Activated naive CD4-positive, alpha-beta T cell treated with Interleukin-2 at 50 U/mL for 16 hours (primary cell): ENCODE measurements around the gene MAPK8.

Experiments
- DNase-seq: peaks from one replicate; pipeline ENCODE4 v3.0.0-alpha.2; 2020

The MAPK8 gene

DNA sequence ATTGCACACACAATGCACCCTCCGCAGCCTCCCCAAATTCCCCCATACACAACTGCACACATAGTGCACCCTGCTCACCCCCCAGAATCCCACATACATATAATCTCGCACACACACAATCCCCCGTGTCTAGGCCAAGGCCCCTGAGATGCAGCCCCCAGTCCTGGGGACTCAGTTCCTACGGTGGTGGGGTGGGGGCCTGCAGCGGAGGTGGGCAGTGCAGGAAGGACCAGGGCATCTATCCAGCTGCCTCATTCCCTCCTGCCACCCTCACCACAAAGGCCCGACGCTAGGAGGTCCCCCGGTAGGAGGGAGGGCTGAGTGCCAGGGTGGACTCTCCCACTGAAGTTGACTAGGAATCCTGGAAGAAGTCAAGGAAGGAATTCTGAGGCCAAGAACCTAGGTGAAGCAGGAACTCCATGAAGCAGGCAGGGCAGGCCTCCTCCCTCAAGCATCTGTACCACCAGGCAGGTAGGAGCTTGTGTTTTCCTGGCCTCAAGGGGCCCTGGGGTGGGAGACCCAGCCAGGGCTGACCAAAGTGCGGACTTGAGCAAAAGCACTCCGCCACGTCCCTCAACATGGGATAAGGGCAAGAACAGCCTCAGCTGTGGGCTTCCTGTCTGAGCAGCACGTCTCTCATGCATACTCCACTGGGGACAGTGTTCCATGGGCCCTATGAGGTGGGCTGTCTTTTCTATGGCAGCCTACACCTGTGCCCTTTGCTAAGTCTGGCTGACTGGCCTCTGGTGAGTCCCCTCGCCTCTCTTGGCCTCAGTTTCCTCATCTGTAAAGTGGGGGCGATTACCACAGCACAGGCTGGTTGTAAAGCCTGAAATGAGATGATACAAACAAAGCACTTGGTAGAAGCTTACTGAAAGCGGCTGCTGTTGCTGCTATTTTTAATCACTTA is 145.7 kb downstream of the MAPK8 start:
- DNase-seq = no peak

DNA sequence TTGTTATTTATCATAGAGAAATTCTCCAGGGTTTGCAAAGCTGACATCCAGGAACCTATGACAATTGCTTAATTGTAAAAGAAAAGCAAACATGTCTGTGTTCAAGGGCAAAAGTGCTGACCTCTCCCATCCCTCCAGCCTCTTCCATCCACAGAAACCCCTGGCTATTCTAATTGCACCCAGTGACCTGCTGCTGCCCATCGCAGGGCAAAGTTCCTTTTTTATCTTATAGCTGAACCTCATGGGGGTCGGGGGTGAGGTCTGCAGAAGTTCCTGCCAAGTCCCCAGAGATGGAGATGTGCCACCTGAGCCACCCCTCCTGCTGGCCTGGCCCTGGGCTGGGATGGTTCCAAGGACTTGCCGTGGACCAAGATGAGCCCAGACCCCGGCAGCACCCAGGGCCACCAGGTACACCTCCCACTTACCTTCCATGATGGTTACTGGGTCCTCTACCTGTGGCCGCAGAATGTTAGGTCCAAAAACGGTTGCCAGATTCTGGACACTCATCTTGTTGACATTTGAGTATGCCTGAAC is 146.5 kb downstream of the MAPK8 start:
- no peak for DNase-seq

DNA sequence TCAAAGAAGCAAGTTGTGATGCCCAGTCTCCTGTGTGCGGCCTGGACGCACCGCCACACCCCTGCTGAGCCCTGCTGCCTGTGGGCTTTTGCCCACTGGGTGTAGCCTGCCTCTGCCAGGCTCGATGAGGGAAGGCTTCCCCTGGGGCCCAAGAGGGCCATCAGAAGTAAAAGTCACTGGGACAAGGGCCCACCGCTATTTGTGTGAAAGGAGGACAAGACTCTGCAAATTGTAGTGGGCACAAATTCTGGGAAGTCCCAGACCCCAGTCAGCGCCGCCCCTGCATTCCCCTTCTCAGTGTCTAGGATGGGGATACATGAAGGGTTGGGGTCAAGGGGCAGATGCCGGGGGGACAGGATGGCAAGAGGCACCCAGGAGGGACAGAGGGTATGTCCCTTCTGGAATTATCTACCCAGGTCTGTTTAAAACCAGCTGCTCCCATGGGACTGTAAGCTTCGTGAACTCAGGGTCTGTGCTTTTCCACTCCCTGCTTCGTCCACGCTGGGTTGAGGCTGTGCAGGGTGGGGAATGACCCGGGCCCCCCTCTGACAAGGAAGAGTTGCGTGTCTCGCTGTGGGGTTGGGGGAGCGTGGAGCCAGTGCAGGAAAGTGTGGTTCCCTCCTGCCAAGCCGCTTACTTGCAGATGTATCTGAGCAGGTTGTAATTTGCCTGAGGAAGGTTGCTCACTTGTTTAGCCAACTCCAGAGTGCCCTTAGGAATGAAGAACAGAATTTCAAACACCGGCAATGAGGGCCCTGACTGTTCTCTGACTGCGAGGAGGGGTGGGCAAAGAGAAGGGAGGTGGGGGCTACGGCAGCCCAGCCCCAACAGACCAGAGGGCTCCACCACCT is 147.2 kb downstream of the MAPK8 start:
- DNase-seq = no peak

DNA sequence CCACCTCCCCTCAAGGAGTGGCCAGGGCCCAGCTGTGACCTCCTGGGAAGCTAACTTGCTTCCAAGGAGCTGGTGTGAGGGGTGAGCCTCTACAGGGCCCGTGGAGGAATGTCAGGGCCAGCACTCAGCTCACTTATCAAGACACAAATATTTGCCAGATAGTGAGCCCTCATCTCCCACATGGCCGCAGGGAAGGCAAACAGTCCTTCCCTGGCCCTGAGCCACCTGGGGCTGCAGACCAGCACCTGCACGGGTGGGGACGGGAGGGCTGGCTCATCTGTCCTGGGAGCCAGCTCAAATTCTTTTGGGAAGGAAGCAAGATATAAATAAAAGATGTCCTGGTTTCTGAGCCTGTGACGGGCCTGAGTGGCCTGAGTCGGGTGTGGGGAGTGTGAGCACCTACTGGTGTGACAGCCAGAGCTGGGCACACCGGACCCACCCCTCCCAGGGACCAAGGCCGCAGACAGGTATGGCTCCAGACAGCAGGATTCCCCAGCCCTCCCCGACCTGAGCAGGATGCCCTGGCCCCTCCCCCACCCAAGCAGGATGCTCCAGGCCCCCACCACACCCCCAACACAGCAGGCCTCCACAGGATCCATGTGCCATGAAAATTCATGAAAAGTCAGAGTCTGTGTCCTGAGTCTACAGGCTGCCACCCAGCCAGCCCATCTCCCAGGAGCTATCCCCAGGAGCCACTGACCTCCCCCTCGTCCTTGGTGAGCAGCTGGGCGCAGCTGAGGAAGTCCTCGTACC is 148.0 kb downstream of the MAPK8 start:
- no peak for DNase-seq

DNA sequence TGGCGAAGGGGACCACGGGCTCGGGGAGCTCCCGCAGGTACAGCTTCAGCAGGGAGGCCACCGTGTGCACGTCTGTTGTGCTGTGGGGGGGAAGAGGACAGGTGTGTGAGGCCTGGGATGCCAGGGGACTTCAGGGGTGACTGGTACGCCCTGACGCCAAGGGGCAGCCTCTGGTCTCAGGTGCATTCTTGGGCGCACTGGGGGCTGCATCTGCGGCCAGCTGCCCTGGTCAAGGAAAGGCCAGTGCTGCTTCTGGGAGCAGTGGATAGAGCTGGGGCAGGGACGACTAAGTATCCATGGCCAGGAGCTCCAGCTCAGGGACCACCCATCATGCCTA is 148.5 kb downstream of the MAPK8 start:
- no peak for DNase-seq

DNA sequence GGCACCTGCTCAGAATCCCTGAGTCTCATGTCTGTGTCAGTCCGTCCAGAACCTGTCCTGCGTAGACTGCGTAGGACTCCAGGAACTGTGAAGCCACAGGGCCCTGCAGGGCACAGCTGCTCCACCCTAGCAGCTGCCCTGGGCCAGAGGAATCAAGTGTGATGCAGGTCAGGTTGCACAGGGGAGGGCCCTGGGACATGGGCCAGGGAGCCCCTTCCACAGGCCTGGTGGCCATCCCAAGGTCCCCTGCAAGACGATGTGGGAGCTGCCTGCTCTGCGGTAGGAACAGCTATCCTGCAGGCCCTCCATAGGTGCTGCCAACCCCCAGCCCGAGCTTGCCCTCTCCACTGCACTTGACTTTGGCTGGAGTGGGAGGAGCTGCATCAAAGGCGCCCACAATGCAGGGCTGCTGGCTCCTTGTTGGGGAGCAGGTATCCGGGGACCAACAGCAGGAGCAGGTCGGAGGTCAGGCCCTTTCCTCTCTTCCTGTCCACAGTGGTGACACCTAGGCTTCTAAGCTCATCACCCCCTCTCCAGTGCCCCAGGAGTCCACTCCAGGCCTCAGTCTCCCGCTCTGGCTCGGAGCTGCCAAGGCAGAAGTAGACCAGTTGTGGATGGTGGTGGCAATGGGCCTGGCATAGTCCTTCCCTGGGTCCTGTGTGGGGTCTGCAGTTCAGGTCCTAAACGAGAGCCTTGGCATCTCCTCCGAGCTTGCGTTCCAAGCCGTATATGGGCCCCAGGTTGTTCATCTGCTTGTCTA is 149.1 kb downstream of the MAPK8 start:
- no peak for DNase-seq

DNA sequence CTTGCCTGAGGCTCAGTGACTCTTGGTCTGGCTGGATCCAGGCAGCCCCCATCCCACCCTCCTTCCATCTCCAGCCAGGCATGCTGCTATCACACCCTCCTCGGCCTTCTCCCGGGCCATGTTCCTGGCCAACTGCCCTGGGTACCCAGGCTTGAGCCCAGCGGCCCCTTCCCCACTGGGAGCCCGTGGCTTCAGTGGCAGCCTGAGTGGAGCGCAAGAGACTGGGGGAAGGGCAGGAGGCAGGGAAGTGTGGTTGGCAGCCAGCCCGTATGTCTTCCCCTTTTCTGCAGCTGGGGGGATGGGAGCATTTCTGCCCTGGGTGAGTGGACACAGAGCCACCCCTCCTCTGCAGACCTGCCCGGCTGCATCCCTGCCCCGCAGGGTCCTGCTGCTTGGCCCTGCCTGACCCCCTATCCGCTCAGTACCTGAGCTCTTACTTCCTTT is 149.9 kb downstream of the MAPK8 start:
- no peak for DNase-seq

DNA sequence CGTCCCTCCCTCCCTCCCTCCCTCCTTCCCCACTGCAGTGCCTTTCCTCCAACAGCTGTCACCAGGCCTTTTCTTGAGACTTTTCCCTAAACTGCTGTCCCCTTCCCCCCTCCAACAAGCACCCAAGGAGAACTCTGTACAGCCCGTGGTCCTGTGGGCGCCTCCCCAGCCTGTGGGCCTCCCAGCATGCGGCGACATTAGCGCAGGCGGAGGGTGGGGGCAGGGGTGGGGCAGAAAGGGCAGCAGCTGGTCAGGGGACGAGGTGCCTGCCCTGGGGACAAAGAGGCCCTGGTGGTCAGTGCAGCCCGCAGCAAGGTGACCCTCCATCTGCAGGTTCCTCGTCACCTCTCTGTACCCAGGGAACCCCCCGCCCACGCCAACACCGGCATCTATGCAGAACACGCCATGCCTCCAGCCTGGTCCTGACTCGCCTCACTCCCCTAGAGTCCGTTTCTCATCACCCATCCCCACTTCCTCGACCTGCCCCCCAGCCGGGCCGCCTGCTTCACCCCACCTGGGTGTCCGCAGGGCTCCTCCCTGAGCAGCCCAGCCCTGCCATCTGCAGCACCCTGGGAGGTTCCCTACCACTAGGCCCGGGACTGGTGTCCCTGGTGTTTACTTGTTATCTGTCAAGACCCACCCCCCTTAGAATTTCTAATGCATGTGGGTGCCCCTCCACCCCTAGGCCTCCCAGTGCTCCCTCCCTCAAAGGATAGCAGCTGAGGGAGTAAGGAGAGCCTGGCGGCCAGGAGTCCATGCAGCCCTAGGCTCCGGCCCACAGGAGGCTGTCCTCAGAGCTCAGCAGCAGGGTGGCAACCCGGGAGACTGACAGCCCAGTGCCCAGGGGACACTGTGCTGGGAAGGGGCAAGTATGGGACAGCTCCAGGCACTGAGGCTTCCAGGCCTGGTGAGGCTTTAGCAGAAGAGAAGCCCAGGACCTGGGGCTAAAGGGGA is 150.6 kb downstream of the MAPK8 start:
- no peak for DNase-seq

DNA sequence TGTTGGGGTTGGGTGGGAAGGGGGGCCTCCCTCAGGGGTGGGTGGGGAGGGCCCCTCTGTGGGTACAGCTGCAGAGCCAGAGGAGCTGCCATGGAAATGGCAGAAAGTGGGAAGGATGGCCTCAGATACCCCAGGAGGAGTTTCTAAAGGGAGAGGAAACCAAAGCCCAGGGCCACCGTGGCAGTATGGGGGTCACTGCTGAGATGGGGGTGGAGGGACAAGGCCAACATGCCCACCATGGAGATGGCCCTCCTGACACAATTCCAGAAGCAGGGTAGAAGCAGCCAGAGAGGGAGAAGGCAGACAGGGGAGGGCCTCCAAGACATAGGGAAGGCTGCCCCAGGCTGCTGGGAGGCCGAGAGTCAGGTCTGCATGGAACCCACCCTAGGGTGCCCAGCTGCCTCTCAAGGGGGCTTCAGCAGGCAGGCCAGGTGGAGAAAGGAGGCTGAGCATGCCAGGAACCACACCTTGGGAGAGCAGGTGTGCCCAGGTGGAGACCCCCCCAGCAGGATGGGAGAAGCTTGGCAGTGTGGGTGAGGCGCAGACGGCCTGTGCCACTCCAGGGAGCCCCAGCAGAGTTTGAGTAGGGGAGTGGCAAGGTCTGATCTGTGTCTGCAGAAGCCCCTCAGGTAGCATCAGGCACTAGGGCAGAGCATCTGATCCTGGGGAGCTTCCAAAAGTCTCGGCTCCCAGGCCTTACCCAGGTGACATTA is 151.6 kb downstream of the MAPK8 start:
- no peak for DNase-seq

DNA sequence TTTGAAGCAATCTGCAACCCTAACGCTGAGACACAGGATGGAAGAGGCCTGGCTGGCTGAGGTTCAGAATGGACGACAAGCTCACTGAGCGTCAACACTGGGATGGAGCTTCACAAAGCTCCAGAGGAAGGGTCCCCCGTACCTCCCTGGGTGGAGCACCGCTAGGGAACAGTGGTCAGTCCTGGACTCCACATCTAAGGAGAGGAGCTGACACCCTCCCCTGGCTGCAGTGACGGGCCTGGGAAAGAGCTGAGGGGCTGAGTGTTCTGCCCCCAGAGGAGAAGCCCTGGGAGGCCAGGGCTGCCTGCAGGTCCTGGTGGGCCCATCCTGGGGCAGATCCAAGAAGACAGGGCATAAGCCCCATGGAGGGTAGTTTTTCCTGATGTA is 152.2 kb downstream of the MAPK8 start:
- DNase-seq = no peak

DNA sequence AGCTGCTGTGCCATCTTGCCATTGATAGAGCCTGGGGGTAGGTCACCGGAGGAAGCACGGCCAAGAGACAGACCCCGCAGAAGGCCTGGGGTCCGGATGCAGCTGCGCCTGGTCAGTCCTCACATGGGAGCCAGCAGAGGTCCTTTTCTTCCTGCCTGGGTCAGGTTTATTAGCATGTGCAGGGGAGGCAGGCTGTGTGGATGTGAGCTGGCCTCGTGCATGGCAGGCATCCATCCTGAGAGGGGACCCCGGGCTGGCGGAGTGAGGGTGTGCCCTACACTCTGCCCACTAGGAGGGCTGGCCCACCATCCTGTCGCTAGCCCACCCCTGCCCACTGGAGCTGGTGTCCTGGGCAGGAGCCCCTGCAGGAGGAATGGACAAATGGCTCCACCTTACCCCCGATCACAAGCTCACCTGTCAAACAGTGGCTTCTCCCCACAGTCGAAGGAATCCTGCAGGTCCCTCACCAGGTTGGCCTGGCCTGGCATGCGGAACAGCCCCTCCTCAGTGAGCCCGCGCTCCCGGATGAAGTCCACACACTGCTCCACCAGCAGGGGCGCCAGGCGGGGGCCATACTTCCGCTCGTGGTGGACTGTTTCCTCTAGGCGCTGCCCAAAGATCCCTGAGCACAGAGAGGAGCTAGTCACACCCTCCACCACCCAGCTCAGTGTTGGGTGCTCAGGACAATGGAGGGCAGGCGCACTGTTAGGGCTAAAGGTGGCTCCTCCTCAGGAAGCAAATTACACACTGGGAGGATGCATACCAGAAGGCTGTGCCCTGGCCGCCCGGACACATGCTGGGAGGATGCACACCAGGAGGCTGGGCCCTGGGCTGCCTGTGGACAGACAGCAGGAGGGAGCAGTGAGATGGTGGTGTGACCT is 153.0 kb downstream of the MAPK8 start:
- DNase-seq = no peak

DNA sequence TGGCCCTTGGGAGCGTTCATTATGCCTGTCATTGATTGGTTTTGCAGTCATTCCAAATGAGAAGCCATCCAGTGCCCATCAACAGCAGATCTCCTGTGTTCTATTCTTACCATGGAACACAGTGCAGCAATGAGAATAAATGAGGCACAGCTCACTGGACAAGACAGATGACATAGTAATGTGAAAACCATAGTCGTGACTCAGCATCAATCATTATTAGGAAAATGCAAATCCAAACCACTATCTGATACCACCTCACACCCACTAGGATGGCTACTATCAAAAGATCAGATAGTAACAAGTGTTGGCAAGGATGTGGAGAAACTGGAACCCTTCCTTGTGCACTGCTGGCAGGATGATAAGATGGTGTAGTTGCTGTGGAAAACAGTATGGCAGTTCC is 153.7 kb downstream of the MAPK8 start:
- DNase-seq = no peak

DNA sequence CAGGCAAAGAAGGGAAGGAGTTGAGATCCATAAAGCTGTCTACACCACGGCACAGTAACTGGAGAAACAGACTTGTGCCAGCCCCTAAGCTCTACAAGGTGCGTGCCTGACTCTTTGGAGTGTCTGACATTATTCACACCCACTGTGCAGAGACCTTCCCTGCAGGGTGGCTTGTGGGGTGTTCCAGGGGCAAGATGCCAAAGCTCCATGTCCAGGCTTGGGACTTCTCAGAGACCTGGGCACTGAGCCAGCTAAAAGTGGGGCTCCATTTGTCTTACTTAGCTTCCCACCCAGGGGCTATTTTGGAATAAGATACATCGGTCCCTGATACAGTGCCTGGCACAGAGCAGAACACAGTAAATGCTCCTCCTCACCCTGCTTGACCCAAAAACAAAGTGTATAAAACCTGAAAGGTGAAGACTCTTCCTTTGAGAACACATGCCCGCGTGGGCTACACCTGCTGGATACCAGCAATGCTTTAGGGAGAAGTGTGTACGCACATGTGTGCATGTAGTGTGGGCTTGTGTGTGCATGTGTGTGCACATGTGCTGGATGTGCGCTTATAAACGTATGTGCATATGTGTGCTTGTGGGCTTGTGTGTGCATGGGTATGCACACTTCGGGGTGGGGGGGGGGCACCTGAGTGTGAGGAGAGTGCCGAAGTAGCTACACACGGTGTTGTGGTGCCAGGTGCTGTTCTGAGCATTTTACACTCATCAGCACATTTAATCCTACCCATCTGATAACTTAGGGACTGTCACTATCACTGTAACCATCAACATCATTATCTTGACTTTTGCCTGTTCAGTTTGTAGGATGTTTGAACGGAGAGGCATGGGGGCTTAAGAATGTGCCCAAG is 155.4 kb downstream of the MAPK8 start:
- no peak for DNase-seq

DNA sequence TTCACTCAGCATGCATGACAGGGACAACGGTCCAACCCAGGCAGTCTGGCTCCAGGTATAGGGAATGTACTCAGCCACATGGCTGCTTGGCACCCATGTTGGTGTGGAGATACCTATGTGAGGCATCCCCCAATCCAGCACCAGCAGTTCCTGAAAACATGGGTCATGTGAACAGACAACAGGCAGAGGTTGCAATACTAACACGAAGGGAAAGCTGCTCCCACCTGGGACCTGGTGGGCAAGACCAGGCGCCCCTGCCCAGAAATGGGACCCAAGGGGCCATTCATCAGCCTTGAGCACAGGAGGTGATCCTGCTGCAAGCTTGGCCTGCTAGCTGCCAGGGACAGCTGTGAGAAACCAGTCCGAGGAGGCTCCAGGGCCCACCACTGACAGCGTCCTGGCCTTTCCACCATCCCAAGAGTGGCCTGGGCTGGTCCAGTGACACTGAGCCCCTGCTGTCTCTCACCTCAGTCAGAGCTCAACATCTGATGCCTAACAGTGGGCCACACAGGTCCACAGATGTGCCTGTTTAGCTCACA is 156.1 kb downstream of the MAPK8 start:
- no peak for DNase-seq

DNA sequence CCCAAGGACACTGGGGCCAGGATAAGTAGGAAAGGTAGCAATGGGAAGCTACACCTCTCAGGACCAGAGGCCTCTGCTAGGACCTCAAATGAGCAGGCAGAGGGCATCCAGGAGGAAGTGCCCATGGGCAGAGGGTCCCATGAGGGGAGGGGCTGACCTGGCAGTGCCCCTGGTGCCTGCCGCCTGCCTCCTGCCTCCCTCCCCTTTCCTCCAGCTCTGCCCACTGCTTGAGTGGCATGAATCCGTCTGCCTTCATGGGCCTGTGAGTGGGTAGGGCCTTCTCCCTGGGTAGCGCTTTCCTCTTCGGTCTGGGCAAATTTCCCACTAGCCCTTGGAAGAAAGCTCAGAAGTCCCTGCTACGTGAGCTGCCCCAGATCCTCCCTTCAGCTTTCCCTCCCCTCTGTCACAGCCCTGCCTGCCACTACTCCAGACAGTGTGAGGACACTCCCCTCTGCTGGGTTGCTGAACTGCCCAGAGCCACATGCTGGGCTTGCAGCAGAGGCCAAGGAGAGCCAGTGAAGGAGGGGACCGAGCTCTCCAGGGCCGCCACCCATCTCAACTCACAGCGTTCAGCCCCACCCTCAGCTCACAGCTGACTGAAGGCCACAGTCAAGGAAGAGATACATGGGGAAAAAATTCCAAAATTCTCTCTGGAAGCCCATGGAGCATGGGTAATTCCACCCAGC is 157.0 kb downstream of the MAPK8 start:
- no peak for DNase-seq

DNA sequence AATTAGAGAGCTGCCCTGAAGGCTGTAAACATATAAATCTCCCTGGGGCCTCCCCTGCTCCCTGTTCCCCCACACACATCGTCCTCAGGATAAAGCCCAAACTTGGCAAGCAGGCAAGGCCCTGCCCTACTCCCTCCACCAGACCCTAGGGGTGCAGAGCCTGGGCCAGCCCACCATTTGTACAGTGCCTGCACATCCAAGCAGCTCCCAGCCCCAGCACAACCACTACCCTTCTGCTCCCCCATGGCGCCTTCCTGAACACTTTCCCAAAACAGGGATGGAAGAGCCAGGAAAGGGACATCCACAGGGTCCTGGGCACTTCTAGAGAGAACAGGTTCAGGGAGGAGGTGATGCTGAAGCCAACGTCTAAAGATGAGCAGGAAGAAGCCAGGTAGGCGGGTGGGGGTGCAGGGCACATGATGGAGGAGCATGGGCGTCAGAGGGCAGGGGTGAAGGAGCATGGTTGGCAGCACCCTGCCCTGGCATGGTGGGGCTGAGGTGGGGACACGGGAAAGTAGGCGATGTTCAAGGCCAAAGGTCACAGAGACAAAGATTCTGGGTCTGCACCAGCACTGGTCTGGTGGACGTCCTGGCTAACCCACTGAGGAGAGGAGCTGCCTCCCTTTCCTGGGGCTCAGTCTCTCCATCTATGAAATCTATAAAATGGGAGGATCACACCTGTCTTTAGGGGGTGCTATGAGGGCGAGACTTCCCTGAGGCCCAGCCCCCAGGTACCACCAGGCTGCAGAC is 157.8 kb downstream of the MAPK8 start:
- DNase-seq = no peak
